ENCODE results near the gene NFKB1. TPM values are rescaled to one million over a fixed set of nuclear protein-coding genes. Genes with fewer than 3 reads are reported as not detected.

Gene NFKB1
- polyA plus RNA-seq, 1 donor from 2014 or later = 8.6 TPM

DNA sequence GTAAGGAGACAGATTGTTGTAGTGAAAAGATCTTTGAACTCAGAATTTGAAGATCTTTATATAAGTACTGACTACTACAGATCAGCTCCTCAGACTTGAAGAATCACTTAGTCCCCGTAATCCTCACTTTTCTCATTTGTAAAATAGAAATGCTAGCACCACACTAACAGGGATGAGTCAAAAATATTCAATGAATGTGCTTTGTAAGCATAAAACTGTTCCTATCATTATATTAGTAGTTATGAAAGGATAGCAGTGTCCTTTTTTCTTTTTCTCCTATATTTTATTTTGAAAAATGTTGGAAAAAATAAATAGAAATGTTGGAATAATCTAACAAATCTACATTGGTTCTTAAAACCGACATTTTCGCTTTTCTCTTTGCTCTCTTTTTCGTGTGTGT lies 25.4 kb downstream of the NFKB1 start:
- no peaks in the 10 kb centered on the region for H3K27me3 ChIP-seq (ENCODE audit: insufficient read depth, low read depth, low read length)
- no peak overlapping the region for H3K4me2 ChIP-seq (ENCODE audit: low read length)
- H3K4me3 ChIP-seq (ENCODE audit: low read length) = no peak overlapping the region
- no peaks in the 10 kb centered on the region for H4K20me1 ChIP-seq (ENCODE audit: insufficient read depth)
- H3K36me3 ChIP-seq (ENCODE audit: insufficient read depth, low read length) = no peaks in the 10 kb centered on the region
- no peak overlapping the region for H2AFZ ChIP-seq (ENCODE audit: low read depth, low read length)
- no peaks in the 10 kb centered on the region for H3K9me2 ChIP-seq (ENCODE audit: insufficient read depth, low read length)
- no peaks in the 10 kb centered on the region for H3K79me2 ChIP-seq (replicated peaks; ENCODE audit: insufficient read depth, low read length)
- H3K9ac ChIP-seq (ENCODE audit: low read length) = no peak overlapping the region
- no peak overlapping the region for H3K27ac ChIP-seq (ENCODE audit: low read length)
- no peaks in the 10 kb centered on the region for H3K9me3 ChIP-seq (ENCODE audit: low read length)
- no peaks in the 10 kb centered on the region for H3F3A ChIP-seq (ENCODE audit: insufficient read depth, low read length, poor library complexity, severe bottlenecking)
- TF ChIP-seq RAD21 (conservative IDR thresholded peaks at IDR 0.05) (no peak), EZH2 (IDR thresholded peaks at IDR 0.05; ENCODE audit: borderline replicate concordance, insufficient read depth, low read length, poor library complexity, severe bottlenecking) (no peak), EP300 (conservative IDR thresholded peaks at IDR 0.05; ENCODE audit: poor library complexity, severe bottlenecking) (no peak), POLR2AphosphoS5 (IDR thresholded peaks at IDR 0.05) (no peak), SMC3 (conservative IDR thresholded peaks at IDR 0.05; ENCODE audit: poor library complexity) (no peak), MXI1 (conservative IDR thresholded peaks at IDR 0.05; ENCODE audit: poor library complexity, severe bottlenecking) (no peak), TAF1 (IDR thresholded peaks at IDR 0.05; ENCODE audit: low read depth) (no peak)
- TF ChIP-seq, protein P1, sequence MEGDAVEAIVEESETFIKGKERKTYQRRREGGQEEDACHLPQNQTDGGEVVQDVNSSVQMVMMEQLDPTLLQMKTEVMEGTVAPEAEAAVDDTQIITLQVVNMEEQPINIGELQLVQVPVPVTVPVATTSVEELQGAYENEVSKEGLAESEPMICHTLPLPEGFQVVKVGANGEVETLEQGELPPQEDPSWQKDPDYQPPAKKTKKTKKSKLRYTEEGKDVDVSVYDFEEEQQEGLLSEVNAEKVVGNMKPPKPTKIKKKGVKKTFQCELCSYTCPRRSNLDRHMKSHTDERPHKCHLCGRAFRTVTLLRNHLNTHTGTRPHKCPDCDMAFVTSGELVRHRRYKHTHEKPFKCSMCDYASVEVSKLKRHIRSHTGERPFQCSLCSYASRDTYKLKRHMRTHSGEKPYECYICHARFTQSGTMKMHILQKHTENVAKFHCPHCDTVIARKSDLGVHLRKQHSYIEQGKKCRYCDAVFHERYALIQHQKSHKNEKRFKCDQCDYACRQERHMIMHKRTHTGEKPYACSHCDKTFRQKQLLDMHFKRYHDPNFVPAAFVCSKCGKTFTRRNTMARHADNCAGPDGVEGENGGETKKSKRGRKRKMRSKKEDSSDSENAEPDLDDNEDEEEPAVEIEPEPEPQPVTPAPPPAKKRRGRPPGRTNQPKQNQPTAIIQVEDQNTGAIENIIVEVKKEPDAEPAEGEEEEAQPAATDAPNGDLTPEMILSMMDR (IDR thresholded peaks at IDR 0.05; ENCODE audit: poor library complexity, severe bottlenecking) = no peak
- TF ChIP-seq, protein P2, sequence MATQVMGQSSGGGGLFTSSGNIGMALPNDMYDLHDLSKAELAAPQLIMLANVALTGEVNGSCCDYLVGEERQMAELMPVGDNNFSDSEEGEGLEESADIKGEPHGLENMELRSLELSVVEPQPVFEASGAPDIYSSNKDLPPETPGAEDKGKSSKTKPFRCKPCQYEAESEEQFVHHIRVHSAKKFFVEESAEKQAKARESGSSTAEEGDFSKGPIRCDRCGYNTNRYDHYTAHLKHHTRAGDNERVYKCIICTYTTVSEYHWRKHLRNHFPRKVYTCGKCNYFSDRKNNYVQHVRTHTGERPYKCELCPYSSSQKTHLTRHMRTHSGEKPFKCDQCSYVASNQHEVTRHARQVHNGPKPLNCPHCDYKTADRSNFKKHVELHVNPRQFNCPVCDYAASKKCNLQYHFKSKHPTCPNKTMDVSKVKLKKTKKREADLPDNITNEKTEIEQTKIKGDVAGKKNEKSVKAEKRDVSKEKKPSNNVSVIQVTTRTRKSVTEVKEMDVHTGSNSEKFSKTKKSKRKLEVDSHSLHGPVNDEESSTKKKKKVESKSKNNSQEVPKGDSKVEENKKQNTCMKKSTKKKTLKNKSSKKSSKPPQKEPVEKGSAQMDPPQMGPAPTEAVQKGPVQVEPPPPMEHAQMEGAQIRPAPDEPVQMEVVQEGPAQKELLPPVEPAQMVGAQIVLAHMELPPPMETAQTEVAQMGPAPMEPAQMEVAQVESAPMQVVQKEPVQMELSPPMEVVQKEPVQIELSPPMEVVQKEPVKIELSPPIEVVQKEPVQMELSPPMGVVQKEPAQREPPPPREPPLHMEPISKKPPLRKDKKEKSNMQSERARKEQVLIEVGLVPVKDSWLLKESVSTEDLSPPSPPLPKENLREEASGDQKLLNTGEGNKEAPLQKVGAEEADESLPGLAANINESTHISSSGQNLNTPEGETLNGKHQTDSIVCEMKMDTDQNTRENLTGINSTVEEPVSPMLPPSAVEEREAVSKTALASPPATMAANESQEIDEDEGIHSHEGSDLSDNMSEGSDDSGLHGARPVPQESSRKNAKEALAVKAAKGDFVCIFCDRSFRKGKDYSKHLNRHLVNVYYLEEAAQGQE (IDR thresholded peaks at IDR 0.05; ENCODE audit: borderline replicate concordance) = no peak

DNA sequence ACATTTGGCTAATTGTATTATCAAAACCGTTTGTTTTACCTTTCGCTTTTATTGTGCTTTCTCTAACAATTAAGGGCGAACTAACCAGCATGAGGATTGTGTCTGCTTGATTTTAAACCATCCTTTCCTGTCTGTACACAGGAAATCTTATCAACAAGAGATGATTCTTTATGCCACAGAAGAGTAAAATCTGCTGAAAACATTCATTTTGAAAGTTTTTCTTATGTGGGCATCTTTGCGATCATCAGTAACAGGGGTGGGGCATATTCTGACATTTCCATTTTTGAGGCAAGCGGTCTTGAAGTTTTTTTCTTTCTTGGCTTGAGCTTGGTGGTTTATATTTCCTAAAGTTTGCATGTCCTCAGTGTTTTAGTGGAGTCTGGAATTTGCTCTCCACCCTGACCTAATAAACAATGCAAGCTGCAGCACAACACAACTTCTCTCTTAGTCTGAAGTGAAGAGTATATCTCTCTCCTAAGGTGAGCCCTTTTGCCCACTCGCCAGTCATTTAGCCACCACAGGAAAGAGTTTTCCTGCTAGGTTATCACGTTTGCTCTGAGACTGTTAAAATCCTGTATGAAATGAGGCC lies 26.6 kb downstream of the NFKB1 start:
- TF ChIP-seq, protein P1 (IDR thresholded peaks at IDR 0.05; ENCODE audit: poor library complexity, severe bottlenecking) = no peak
- TF ChIP-seq EP300 (conservative IDR thresholded peaks at IDR 0.05; ENCODE audit: poor library complexity, severe bottlenecking) (no peak), MXI1 (conservative IDR thresholded peaks at IDR 0.05; ENCODE audit: poor library complexity, severe bottlenecking) (no peak), TAF1 (IDR thresholded peaks at IDR 0.05; ENCODE audit: low read depth) (no peak), SMC3 (conservative IDR thresholded peaks at IDR 0.05; ENCODE audit: poor library complexity) (no peak), POLR2AphosphoS5 (IDR thresholded peaks at IDR 0.05) (no peak), RAD21 (conservative IDR thresholded peaks at IDR 0.05) (no peak), EZH2 (IDR thresholded peaks at IDR 0.05; ENCODE audit: borderline replicate concordance, insufficient read depth, low read length, poor library complexity, severe bottlenecking) (no peak)
- TF ChIP-seq, protein P2 (IDR thresholded peaks at IDR 0.05; ENCODE audit: borderline replicate concordance) = no peak
- Histone ChIP-seq H3K4me3 (ENCODE audit: low read length) (no peak overlapping the region), H3K9me3 (ENCODE audit: low read length) (no peaks in the 10 kb centered on the region), H3K27ac (ENCODE audit: low read length) (no peak overlapping the region), H3F3A (ENCODE audit: insufficient read depth, low read length, poor library complexity, severe bottlenecking) (no peaks in the 10 kb centered on the region), H4K20me1 (ENCODE audit: insufficient read depth) (no peaks in the 10 kb centered on the region), H2AFZ (ENCODE audit: low read depth, low read length) (no peak overlapping the region), H3K4me2 (ENCODE audit: low read length) (no peak overlapping the region), H3K79me2 (replicated peaks; ENCODE audit: insufficient read depth, low read length) (no peaks in the 10 kb centered on the region), H3K27me3 (ENCODE audit: insufficient read depth, low read depth, low read length) (no peaks in the 10 kb centered on the region), H3K9me2 (ENCODE audit: insufficient read depth, low read length) (no peaks in the 10 kb centered on the region), H3K9ac (ENCODE audit: low read length) (no peak overlapping the region), H3K36me3 (ENCODE audit: insufficient read depth, low read length) (no peaks in the 10 kb centered on the region)
